22Rv1 (cell line): Measurements from ENCODE around the gene GMDS.

ENCODE experiments used
- CTCF ChIP-seq: fragments of 450-650 bp; IDR thresholded peaks from 2 replicates; pipeline ENCODE4 v1.5.1; 2017; ENCODE audit warnings: mild to moderate bottlenecking
- ZFX ChIP-seq: fragments of 450-650 bp; IDR thresholded peaks from 2 replicates; pipeline ENCODE4 v1.6.1; 2017; ENCODE audit warnings: antibody characterized with exemption, borderline replicate concordance

- no peak for TF ChIP-seq CTCF
- no peak for TF ChIP-seq ZFX
Observed at GRCh38 chr6:1624851-1625781, 620.3 kb downstream of the GMDS start.
